PFSK-1 (cell line): Measurements from ENCODE around the gene KRTAP10-5.

Experiments
- FOXP2 ChIP-seq: optimal IDR thresholded peaks from 2 replicates; pipeline ENCODE3; 2011; ENCODE audit warnings: borderline replicate concordance, control low read depth, inconsistent platforms; ENCODE audit not compliant: insufficient read depth; ENCODE audit errors: extremely low read length, extremely low read depth
- POLR2AphosphoS5 ChIP-seq: IDR thresholded peaks from 2 replicates; pipeline ENCODE4 v1.6.1; 2012; ENCODE audit warnings: low read depth, mild to moderate bottlenecking, control low read depth, low read length, moderate library complexity
- SIN3A ChIP-seq: IDR thresholded peaks from 2 replicates; pipeline ENCODE4 v1.6.1; 2012; ENCODE audit warnings: mild to moderate bottlenecking, low read length, moderate library complexity, borderline replicate concordance; ENCODE audit not compliant: insufficient read depth
- TAF1 ChIP-seq: IDR thresholded peaks from 2 replicates; pipeline ENCODE4 v1.6.1; 2012; ENCODE audit warnings: low read length, control low read depth, borderline replicate concordance; ENCODE audit not compliant: insufficient read depth
- TF ChIP-seq, protein P1 (sequence below), 2 experiments: IDR thresholded peaks; 2 replicates each; pipeline versions ENCODE4 v1.6.1 to v1.8.0; 2011 to 2012; ENCODE audit warnings: low read depth in 2 of 2, low read length in 2 of 2, control low read depth in 1 of 2, inconsistent platforms in 1 of 2, mild to moderate bottlenecking in 1 of 2, moderate library complexity in 1 of 2; ENCODE audit not compliant: insufficient read depth in 1 of 2

The KRTAP10-5 gene

DNA sequence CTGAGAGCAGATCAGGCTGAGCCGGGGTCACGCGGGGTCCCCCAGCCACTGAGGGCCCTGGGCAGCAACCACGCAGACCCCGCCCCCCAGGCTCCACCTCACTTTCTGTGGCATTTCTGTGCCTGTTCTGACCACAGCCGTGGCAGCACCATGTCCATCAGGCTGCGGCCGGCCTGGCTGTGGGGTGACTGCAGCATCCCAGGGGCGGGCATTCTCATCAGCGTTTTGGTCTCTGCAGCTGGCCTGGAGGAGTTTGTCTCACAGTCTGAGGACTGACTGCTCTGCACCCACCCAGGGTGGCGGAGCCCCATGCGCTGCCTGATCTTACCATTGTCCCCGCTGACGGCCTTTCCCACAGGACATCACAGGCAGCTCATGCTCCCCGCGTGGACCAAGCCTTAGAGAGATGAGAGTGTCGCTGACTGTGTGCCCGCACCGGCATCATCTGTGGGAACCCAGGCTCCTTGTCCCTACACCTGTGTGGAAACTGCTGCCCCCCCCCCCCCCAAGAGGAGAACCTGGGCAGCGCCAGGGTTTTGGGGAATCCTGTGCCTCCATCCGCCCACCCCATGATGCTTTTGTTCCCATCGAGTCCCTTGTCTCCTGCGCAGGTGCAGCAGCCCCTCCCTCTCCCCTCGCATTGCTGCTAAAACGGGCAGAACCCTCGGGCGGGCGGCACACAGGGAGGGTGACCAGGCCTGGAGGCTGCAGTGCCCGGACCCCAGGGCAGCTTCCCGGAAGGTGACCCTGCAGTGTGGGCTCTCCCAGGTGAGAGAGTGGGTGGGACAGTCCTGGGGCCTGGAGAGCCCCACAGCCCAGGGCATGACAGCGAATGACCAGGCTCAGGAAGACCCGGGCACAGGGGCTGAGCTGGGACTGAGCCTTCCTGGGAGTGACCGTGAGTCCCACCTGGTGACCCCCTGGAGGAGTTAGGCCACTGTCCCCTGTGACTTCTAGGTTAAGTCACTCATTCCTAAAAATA is 42.2 kb downstream of the KRTAP10-5 start:
- TF ChIP-seq POLR2AphosphoS5 = no peak
- no peak for TF ChIP-seq SIN3A
- TF ChIP-seq, protein P1, sequence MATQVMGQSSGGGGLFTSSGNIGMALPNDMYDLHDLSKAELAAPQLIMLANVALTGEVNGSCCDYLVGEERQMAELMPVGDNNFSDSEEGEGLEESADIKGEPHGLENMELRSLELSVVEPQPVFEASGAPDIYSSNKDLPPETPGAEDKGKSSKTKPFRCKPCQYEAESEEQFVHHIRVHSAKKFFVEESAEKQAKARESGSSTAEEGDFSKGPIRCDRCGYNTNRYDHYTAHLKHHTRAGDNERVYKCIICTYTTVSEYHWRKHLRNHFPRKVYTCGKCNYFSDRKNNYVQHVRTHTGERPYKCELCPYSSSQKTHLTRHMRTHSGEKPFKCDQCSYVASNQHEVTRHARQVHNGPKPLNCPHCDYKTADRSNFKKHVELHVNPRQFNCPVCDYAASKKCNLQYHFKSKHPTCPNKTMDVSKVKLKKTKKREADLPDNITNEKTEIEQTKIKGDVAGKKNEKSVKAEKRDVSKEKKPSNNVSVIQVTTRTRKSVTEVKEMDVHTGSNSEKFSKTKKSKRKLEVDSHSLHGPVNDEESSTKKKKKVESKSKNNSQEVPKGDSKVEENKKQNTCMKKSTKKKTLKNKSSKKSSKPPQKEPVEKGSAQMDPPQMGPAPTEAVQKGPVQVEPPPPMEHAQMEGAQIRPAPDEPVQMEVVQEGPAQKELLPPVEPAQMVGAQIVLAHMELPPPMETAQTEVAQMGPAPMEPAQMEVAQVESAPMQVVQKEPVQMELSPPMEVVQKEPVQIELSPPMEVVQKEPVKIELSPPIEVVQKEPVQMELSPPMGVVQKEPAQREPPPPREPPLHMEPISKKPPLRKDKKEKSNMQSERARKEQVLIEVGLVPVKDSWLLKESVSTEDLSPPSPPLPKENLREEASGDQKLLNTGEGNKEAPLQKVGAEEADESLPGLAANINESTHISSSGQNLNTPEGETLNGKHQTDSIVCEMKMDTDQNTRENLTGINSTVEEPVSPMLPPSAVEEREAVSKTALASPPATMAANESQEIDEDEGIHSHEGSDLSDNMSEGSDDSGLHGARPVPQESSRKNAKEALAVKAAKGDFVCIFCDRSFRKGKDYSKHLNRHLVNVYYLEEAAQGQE (IDR thresholded peaks at IDR 0.05; ENCODE audit: insufficient read depth in 1 of 2, low read depth in 2 of 2, low read length in 2 of 2) = no peak
- no peak for TF ChIP-seq TAF1
- no peak for TF ChIP-seq FOXP2

DNA sequence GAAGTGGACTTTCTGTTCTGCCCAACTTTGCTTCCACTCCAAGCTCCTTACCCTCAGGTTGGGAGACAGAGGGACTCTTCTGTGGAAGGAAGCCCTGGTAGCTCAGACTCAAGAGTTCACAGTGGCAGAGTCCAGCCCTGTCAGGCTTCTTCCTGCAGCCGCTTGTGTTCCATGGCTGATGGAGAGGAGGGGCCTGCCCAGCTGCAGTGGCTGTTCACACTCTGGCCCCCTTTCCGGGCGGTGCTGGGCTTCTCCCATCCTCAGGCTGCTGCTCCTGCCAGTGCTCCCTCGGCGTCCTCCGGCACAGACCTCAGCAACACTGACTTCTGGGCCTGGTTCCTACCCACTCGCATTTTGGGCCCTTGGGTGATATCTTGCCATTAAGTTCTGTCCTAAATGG is 44.4 kb downstream of the KRTAP10-5 start:
- TF ChIP-seq SIN3A (no peak), TAF1 (no peak), POLR2AphosphoS5 (no peak), FOXP2 (no peak)
- TF ChIP-seq, protein P1 (IDR thresholded peaks at IDR 0.05; ENCODE audit: insufficient read depth in 1 of 2, low read depth in 2 of 2, low read length in 2 of 2) = no peak

DNA sequence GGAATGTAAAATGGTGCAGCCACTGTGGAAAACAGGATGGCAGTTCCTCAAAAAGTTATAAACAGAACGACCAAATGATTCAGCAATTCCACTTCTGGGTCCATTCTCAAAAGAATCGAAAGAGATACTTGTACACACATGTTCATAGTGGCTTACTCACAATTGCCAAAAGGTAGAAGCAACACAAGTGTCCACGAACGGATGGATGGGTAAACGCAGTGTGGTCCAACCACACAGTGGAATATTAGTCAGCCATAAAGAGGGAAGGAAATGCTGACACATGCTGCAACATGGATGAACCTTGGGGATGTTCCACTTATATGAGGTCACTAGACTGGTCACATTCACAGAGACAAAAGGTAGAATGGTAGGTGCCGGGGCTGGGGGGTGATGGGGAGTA is 45.7 kb downstream of the KRTAP10-5 start:
- TF ChIP-seq, protein P1 (IDR thresholded peaks at IDR 0.05; ENCODE audit: insufficient read depth in 1 of 2, low read depth in 2 of 2, low read length in 2 of 2) = no peak
- TF ChIP-seq TAF1 = no peak
- TF ChIP-seq FOXP2 = no peak
- TF ChIP-seq POLR2AphosphoS5 = no peak
- no peak for TF ChIP-seq SIN3A

DNA sequence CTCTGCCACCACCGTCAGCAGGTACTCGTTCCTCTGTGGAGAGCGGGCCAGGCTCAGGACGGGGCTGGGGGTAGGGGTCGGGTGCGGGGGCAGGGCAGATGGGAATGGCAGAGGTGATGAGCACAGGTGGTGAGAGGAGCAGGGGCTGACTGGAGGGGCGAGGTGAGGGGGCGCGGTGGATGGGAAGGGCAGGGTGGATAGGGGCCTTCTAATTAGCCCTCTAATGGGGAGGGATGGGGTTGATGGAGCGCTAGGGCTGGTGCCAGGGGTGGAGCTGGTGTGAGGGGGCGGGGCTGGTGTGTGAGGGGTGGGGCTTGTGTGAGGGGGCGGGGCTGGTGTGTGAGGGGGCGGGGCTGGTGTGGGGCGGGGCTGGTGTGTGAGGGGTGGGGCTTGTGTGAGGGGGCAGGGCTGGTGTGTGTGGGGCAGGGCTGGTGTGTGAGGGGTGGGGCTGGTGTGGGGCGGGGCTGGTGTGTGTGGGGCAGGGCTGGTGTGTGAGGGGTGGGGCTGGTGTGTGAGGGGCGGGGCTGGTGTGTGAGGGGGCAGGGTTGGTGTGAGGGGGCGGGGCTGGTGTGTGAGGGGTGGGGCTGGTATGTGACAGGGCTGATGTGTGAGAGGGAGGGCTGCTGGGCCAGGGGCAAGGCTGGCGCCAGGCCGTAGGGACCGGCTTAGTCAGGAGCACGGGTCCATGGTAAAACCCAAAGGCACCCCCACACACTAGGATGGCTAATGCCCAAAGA is 46.3 kb downstream of the KRTAP10-5 start:
- no peak for TF ChIP-seq SIN3A

DNA sequence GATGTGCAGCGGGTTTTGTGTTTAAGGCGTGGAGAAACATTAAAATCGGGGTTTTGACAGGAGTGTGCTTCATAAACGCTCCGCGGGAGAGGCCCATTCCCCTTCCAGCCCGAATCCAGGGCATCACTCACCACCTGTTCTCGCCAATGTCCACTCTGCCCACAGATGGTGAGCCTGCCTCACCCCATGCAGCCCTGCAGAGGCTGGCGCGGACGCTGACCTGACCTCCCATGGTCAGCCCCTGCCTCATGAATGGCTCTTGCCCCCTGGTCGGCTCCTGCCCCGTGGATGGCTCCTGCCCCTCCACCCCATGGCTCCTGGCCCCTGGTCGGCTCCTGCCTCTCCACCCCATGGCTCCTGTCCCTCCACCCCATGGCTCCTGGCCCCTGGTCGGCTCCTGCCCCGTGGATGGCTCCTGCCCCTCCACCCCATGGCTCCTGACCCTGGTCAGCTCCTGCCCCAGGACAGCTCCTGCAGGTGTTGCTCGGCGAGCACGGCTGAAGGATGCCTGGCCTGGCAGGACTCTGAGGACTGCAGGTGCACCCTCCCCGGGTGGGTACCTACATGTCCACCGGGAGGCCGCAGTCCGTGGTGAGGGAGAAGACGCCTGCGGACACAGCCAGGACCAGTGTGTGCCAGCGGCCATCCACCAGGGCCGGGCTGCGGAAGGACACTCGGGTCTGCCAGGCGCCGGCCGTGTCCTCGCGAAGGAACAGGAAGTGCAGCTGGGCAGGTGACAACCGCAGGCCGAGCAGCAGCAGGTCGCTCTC is 47.1 kb downstream of the KRTAP10-5 start:
- TF ChIP-seq, protein P1 (IDR thresholded peaks at IDR 0.05; ENCODE audit: insufficient read depth in 1 of 2, low read depth in 2 of 2, low read length in 2 of 2) = no peak
- TF ChIP-seq FOXP2 (no peak), TAF1 (no peak), SIN3A (no peak), POLR2AphosphoS5 (no peak)
